ENCODE results near the gene ICAM2. TPM values are rescaled to one million over a fixed set of nuclear protein-coding genes. Genes with fewer than 3 reads are reported as not detected.

ICAM2 gene
- total RNA-seq, 5 donors from 2014 or later (not counting 1 experiment from before 2014, with no cell fraction given): 69.6 to 132 (median 116) TPM

DNA sequence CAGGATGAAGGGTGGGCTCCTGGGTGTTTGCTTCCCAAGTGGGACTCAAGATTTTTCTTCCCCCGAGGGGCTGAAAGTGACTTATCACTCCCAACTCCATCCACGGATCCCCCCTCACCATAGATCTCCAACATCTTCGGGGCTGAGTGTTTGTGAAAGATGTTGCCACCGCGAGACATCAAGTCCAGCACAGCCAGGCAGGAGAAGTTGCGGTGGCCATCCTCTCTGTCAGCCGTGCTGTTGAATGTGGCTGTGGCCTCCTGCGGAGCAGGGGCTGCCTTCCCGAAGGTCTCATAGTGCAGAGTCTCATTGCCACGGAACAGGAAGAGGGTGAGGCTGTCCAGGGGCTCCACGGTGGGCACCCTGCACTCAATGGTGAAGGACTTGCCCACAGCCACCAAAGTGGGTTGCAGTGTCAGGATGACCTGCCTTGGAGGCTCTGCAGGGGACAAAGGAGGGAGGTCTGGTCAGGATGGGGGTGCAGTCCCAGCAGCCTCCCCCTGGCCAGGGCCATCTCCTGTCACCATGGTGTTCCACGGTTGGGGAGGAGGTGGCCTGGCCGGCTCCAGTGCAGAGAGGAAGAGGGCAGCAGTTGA is 16.8 kb downstream of the ICAM2 start:
- peak overlapping the region in 1 of 2 donors; percentile 36 for H3K27ac Mint-ChIP-seq
- peak in 2 of 35 experiments; percentile 9 to 19 for DNase-seq
- Histone ChIP-seq H3K4me3 (ENCODE audit: control insufficient read depth in 1 of 2, extremely low read depth in 1 of 2, low read length in 1 of 2) (no peak overlapping the region), H3K4me1 (ENCODE audit: control insufficient read depth in 1 of 2, extremely low read depth in 1 of 2, insufficient read depth in 2 of 2, low read length in 2 of 2) (peaks cover 0 to 41% of the 10 kb centered on the region in 2 experiments), H3K27ac (ENCODE audit: low read length) (no peak overlapping the region), H3K9me3 (no peaks in the 10 kb centered on the region), H3K27me3 (replicated peaks in 1 of 2; ENCODE audit: control insufficient read depth in 2 of 2, extremely low read depth in 1 of 2, insufficient read depth in 2 of 2, low read length in 1 of 2) (no peaks in the 10 kb centered on the region), H3K36me3 (ENCODE audit: control insufficient read depth in 2 of 2, extremely low read depth in 1 of 2, insufficient read depth in 1 of 2, low read length in 1 of 2) (peaks cover 17 to 62% of the 10 kb centered on the region in 2 donors)
- H3K4me3 Mint-ChIP-seq: no peak overlapping the region
- peaks cover 34 to 58% (median 48%) of the 10 kb centered on the region in 3 donors for H3K4me1 Mint-ChIP-seq
- ChIA-PET CTCF (interaction anchor here in 1 of 2 donors (0.8 kb wide), 1 partner anchor 18 kb away, joined by 6 read pairs; no protein-coding TSS in a partner anchor), POLR2A (no interaction called here)
- peaks cover 22% of the 10 kb centered on the region for H3K36me3 Mint-ChIP-seq
- no peaks in the 10 kb centered on the region for H3K9me3 Mint-ChIP-seq
- no peak for ATAC-seq (replicated peaks in 1 of 4)
- WGBS (ENCODE audit: insufficient coverage): 91% methylated on average over 11 of the region's 13 CpGs
- H3K27me3 Mint-ChIP-seq: no peaks in the 10 kb centered on the region

DNA sequence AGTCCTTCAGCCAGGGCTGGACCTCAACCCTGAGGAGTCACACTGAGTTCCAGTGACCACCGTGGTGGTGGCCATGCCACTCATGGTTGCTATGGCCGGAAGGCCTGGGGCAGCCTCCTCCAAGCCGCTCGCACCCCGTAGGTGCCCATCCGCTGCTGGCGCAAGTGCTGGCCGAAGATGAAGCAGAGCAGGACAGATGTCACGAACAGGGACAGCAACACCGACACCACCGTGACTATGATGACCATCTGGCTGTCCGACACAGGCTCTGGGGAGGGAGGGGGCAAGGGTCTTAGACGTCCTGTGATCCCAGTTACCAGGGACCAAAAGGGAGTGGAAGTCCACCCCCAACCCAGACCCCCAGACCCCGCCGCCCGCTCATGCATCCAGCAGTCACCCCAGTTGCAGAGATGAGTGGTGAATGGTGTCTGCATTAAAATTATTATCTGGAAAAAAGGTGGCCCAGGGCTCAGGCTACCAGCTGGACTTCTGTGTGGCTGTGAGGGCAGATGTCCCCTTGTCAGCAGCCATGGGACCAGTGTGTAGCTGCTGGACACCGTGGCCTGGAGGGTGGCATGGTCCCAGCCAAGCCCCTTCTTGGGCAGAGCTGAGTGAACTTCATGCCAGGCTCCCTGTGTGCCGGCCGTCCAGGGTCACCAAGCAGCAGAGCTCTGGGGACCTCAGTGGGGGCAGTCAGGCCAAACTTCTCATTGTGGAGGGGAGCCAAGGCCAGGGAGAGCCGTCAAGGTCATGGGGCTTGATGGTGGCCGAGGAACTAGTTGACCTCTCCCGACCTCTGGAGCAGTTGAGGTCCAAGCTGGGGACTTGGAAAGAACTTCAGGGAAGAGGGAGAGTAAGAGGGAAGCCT is 17.5 kb downstream of the ICAM2 start:
- H3K27me3 Mint-ChIP-seq: no peaks in the 10 kb centered on the region
- no peaks in the 10 kb centered on the region for H3K9me3 Mint-ChIP-seq
- no peak overlapping the region for H3K27ac ChIP-seq (ENCODE audit: low read length)
- peaks cover 18% of the 10 kb centered on the region for H3K36me3 Mint-ChIP-seq
- CTCF ChIA-PET: interaction anchor here in 1 of 2 donors (0.8 kb wide), 1 partner anchor 17 kb away, joined by 6 read pairs; no protein-coding TSS in a partner anchor
- 93% methylated on average over 17 of the region's 22 CpGs for WGBS (ENCODE audit: insufficient coverage)
- no peak overlapping the region for H3K4me3 ChIP-seq (ENCODE audit: control insufficient read depth in 1 of 2, extremely low read depth in 1 of 2, low read length in 1 of 2)
- no peak overlapping the region for H3K4me3 Mint-ChIP-seq
- peaks cover 0 to 1% of the 10 kb centered on the region in 2 experiments for H3K27me3 ChIP-seq (replicated peaks in 1 of 2; ENCODE audit: control insufficient read depth in 2 of 2, extremely low read depth in 1 of 2, insufficient read depth in 2 of 2, low read length in 1 of 2)
- no peak overlapping the region for H3K27ac Mint-ChIP-seq
- peaks cover 16 to 55% of the 10 kb centered on the region in 2 donors for H3K36me3 ChIP-seq (ENCODE audit: control insufficient read depth in 2 of 2, extremely low read depth in 1 of 2, insufficient read depth in 1 of 2, low read length in 1 of 2)
- peaks cover 30 to 53% (median 45%) of the 10 kb centered on the region in 3 donors for H3K4me1 Mint-ChIP-seq
- no peaks in the 10 kb centered on the region for H3K9me3 ChIP-seq
- POLR2A ChIA-PET: no interaction called here
- ATAC-seq (replicated peaks in 1 of 4): no peak
- peak in 2 of 35 experiments; percentile 9 to 21 for DNase-seq
- H3K4me1 ChIP-seq (ENCODE audit: control insufficient read depth in 1 of 2, extremely low read depth in 1 of 2, insufficient read depth in 2 of 2, low read length in 2 of 2): peaks cover 0 to 42% of the 10 kb centered on the region in 2 experiments

DNA sequence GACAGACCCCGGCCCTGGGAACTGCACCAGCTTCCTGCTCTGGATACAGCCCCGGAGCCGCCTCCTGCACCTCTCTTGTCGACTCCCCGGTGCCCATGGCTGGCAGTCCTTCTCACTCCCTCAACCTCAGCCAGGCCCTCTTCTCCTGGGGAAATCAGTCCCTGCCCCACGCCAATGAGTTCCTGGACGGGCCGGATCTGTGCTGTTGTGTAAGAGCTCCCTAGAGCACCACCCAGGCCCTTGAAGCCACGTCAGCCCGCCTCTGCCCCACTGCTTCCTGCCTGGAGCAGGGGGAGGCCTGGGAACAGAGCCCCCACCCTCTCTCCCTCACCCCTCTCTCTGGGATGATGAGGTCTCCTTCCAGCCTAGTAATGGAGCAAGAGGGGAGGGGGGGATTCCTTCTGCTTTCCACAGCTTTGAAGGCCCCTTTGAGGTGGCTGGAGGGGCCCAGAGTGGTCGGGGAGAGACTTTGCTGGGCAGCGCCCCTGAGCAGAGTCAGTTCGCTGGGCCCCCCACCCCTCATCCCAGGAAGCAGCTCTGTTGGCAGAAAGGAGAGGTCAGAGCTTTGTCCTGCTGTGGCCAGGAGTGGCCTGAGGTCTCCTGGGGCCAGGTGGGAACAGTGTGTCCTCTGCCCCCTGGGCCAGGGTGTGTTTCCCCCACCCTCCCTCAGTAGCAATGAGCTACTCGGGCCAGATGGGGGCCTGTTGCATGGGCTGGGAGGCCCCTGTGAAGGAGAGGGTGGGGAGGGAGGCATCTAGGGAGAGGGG is 18.5 kb downstream of the ICAM2 start:
- Histone ChIP-seq H3K27ac (ENCODE audit: low read length) (no peak overlapping the region), H3K27me3 (replicated peaks in 1 of 2; ENCODE audit: control insufficient read depth in 2 of 2, extremely low read depth in 1 of 2, insufficient read depth in 2 of 2, low read length in 1 of 2) (peaks cover 0 to 4% of the 10 kb centered on the region in 2 experiments), H3K9me3 (no peaks in the 10 kb centered on the region), H3K36me3 (ENCODE audit: control insufficient read depth in 2 of 2, extremely low read depth in 1 of 2, insufficient read depth in 1 of 2, low read length in 1 of 2) (peaks cover 10 to 48% of the 10 kb centered on the region in 2 donors), H3K4me3 (ENCODE audit: control insufficient read depth in 1 of 2, extremely low read depth in 1 of 2, low read length in 1 of 2) (no peak overlapping the region), H3K4me1 (ENCODE audit: control insufficient read depth in 1 of 2, extremely low read depth in 1 of 2, insufficient read depth in 2 of 2, low read length in 2 of 2) (peaks cover 4 to 40% of the 10 kb centered on the region in 2 experiments)
- Mint-ChIP-seq H3K4me1 (peaks cover 26 to 48% (median 46%) of the 10 kb centered on the region in 3 donors), H3K4me3 (no peak overlapping the region), H3K9me3 (no peaks in the 10 kb centered on the region), H3K36me3 (peaks cover 17% of the 10 kb centered on the region), H3K27ac (peak overlapping the region in 1 of 2 donors; percentile 16), H3K27me3 (no peaks in the 10 kb centered on the region)
- ATAC-seq (replicated peaks in 1 of 4): no peak
- POLR2A ChIA-PET: interaction anchor here in 1 of 2 donors (0.5 kb wide), 1 partner anchor 16 kb away, joined by 4 read pairs; no protein-coding TSS in a partner anchor
- WGBS (ENCODE audit: insufficient coverage): 94% methylated on average over 5 of the region's 14 CpGs
- peak in 2 of 35 experiments; percentile 11 to 19 for DNase-seq
- CTCF ChIA-PET: no interaction called here

DNA sequence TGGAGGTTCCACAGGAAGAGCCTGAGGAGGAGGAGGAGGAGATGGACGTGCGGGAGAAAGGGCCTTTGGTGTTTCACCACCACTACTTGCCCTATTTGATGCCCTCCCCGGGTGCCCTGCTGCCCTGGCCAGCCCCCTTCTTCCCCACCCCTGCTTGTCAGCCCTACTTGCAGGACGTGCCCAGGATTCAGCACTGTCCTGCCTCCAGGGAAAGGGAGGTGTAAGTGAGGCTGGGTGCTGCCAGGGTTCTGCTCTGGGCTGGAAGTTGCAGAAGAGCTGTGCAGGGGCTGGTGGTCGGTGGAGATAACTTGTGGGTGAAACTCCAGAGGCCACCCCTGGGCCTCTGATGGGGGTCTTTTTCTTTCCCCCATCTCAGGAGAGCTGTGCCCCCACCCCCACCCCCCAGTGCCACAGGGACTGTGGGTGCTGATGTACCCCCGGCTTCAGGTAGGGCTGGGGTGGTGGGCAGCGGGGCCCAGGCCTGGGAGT is 19.3 kb downstream of the ICAM2 start:
- H3K27me3 Mint-ChIP-seq: no peaks in the 10 kb centered on the region
- ChIA-PET CTCF (no interaction called here), POLR2A (interaction anchor here in 1 of 2 donors (0.5 kb wide), 1 partner anchor 17 kb away, joined by 4 read pairs; no protein-coding TSS in a partner anchor)
- H3K36me3 ChIP-seq (ENCODE audit: control insufficient read depth in 2 of 2, extremely low read depth in 1 of 2, insufficient read depth in 1 of 2, low read length in 1 of 2): peaks cover 10 to 40% of the 10 kb centered on the region in 2 donors
- no CpG with 5 or more reads among the region's 7 CpGs for WGBS (ENCODE audit: insufficient coverage)
- no peak overlapping the region for H3K4me3 Mint-ChIP-seq
- H3K27me3 ChIP-seq (replicated peaks in 1 of 2; ENCODE audit: control insufficient read depth in 2 of 2, extremely low read depth in 1 of 2, insufficient read depth in 2 of 2, low read length in 1 of 2): peaks cover 0 to 4% of the 10 kb centered on the region in 2 experiments
- ATAC-seq (replicated peaks in 1 of 4): no peak
- H3K36me3 Mint-ChIP-seq: peaks cover 17% of the 10 kb centered on the region
- H3K4me3 ChIP-seq (ENCODE audit: control insufficient read depth in 1 of 2, extremely low read depth in 1 of 2, low read length in 1 of 2): no peak overlapping the region
- H3K9me3 ChIP-seq: no peaks in the 10 kb centered on the region
- no peak overlapping the region for H3K27ac ChIP-seq (ENCODE audit: low read length)
- DNase-seq: peak in 1 of 35 experiments; percentile 22
- H3K4me1 Mint-ChIP-seq: peaks cover 22 to 43% (median 42%) of the 10 kb centered on the region in 3 donors
- H3K27ac Mint-ChIP-seq: no peak overlapping the region
- peaks cover 4 to 32% of the 10 kb centered on the region in 2 experiments for H3K4me1 ChIP-seq (ENCODE audit: control insufficient read depth in 1 of 2, extremely low read depth in 1 of 2, insufficient read depth in 2 of 2, low read length in 2 of 2)
- H3K9me3 Mint-ChIP-seq: no peaks in the 10 kb centered on the region

DNA sequence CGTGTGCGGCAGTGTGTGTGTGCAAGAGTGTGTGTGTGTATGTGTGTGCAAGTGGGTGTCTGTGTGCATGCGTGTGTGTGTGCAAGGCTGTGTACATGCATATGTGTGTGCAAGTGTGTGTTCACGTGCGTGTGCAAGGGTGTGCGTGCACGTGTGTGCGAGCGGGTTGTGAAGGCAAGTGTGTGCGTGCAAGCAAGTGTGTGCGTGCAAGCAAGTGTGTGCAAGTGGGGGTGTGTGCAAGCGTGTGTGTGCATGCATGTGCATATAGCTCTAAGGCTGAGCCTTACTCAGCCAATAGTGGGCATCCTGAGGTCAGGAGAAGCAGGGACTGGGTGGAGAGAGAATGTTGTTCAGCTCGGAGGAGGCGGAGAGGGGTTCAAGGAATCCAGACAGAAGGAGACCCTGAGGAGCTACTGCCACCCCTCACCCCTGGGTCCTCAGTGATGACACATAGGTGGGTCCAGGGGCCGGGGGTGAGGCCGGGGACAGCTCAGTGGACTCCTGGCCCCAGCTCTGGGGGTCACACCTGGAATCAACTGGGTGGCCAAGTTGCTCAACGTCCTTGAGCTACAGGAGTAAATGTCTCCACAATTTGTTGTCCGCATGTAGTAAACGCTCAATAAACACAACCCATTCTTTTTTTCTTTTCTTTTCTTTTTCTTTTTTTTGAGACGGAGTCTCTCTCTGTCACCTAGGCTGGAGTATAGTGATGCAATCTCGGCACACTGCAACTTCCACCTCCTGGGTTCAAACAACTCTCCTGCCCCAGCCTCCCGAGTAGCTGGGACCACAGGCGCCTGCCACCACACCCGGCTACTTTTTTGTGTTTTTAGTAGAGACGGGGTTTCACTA is 20.5 kb downstream of the ICAM2 start:
- ATAC-seq (replicated peaks in 1 of 4) (no peak), DNase-seq (peak in 1 of 35 experiments; percentile 9)
- peak overlapping the region; percentile 68 to 87 (median 79) for H3K4me3 Mint-ChIP-seq
- CTCF ChIA-PET: no interaction called here
- Histone ChIP-seq H3K9me3 (no peaks in the 10 kb centered on the region), H3K4me3 (ENCODE audit: control insufficient read depth in 1 of 2, extremely low read depth in 1 of 2, low read length in 1 of 2) (no peak overlapping the region), H3K27me3 (replicated peaks in 1 of 2; ENCODE audit: control insufficient read depth in 2 of 2, extremely low read depth in 1 of 2, insufficient read depth in 2 of 2, low read length in 1 of 2) (peaks cover 0 to 4% of the 10 kb centered on the region in 2 experiments), H3K4me1 (ENCODE audit: control insufficient read depth in 1 of 2, extremely low read depth in 1 of 2, insufficient read depth in 2 of 2, low read length in 2 of 2) (peaks cover 4 to 32% of the 10 kb centered on the region in 2 experiments), H3K27ac (ENCODE audit: low read length) (no peak overlapping the region), H3K36me3 (ENCODE audit: control insufficient read depth in 2 of 2, extremely low read depth in 1 of 2, insufficient read depth in 1 of 2, low read length in 1 of 2) (peaks cover 10 to 29% of the 10 kb centered on the region in 2 donors)
- 94% methylated on average over 19 of the region's 25 CpGs for WGBS (ENCODE audit: insufficient coverage)
- peaks cover 19 to 43% (median 35%) of the 10 kb centered on the region in 3 donors for H3K4me1 Mint-ChIP-seq
- H3K27ac Mint-ChIP-seq: peak overlapping the region; percentile 52 to 64
- peaks cover 13% of the 10 kb centered on the region for H3K36me3 Mint-ChIP-seq
- no peaks in the 10 kb centered on the region for H3K27me3 Mint-ChIP-seq
- H3K9me3 Mint-ChIP-seq: no peaks in the 10 kb centered on the region
- POLR2A ChIA-PET: interaction anchor here in 1 of 2 donors (0.6 kb wide), 1 partner anchor 132 kb away, joined by 5 read pairs; no protein-coding TSS in a partner anchor

Measured in T-cell (primary cell).